Caco-2 (cell line): Measurements from ENCODE around the gene CDKN2B-AS1. TPM values are rescaled to one million over a fixed set of nuclear protein-coding genes. Genes with fewer than 3 reads are reported as not detected.

ENCODE experiments used
- BruUV-seq: library from RNA; stranded (reverse); fragments of 400-500 nt; replicated peaks from 2 replicates; lab custom pipeline; 2021; lab: Mats Ljungman, UMichigan
- CTCF ChIA-PET: fragments of 300-600 bp; sonication (Branson Sonifier 250); formaldehyde crosslinking; loops from one replicate; lab custom pipeline; 2022; ENCODE audit warnings: antibody characterized with exemption; lab: Charles Lee
- POLR2A ChIA-PET: fragments of 300-600 bp; sonication (Branson Sonifier 250); formaldehyde crosslinking; loops from one replicate; lab custom pipeline; 2022; ENCODE audit warnings: antibody characterized with exemption; lab: Charles Lee
- DNase-seq, 2 experiments: peaks; one replicate each; pipeline versions ENCODE4 v3.0.0 to v3.0.0-alpha.2; 2020 to 2022
- H3K27me3 ChIP-seq: replicated peaks from 2 replicates; pipeline ENCODE4 v1.6.0; 2011; ENCODE audit warnings: low read length; ENCODE audit not compliant: control insufficient read depth, insufficient read depth
- H3K36me3 ChIP-seq: 2 replicates; pipeline ENCODE4 v1.5.1; 2011; ENCODE audit warnings: low read length; ENCODE audit not compliant: control insufficient read depth, insufficient read depth
- H3K4me1 ChIP-seq: fragments of 250-450 bp; sonication (Bioruptor Pico); 2 replicates; pipeline ENCODE4 v1.5.1; 2020; ENCODE audit warnings: mild to moderate bottlenecking
- H3K4me3 ChIP-seq: 2 replicates; pipeline ENCODE4 v1.5.1; 2011; ENCODE audit warnings: low read depth, mild to moderate bottlenecking, control low read depth, low read length
- H3K9me3 ChIP-seq: fragments of 250-450 bp; sonication (Bioruptor Pico); 2 replicates; pipeline ENCODE4 v1.5.1; 2020; ENCODE audit warnings: mild to moderate bottlenecking, moderate library complexity
- H3K27ac Mint-ChIP-seq: one replicate; pipeline ENCODE4 v1.8.0; 2022; ENCODE audit warnings: mixed read lengths; ENCODE audit not compliant: unreplicated experiment
- H3K27me3 Mint-ChIP-seq: one replicate; pipeline ENCODE4 v1.8.0; 2022; ENCODE audit warnings: mixed read lengths; ENCODE audit not compliant: insufficient read depth, unreplicated experiment
- H3K36me3 Mint-ChIP-seq: one replicate; pipeline ENCODE4 v1.8.0; 2022; ENCODE audit warnings: mild to moderate bottlenecking, mixed read lengths; ENCODE audit not compliant: insufficient read depth, unreplicated experiment
- H3K4me1 Mint-ChIP-seq: one replicate; pipeline ENCODE4 v1.8.0; 2022; ENCODE audit warnings: low read depth, mixed read lengths; ENCODE audit not compliant: unreplicated experiment
- H3K4me3 Mint-ChIP-seq: one replicate; pipeline ENCODE4 v1.8.0; 2022; ENCODE audit warnings: mild to moderate bottlenecking, moderate library complexity, mixed read lengths; ENCODE audit not compliant: unreplicated experiment
- H3K9me3 Mint-ChIP-seq: one replicate; pipeline ENCODE4 v1.8.0; 2022; ENCODE audit warnings: mixed read lengths; ENCODE audit not compliant: unreplicated experiment
- intact Hi-C: fragments of 100-400 bp; cut with micrococcal nuclease; formaldehyde crosslinking; loops from one replicate; pipeline ENCODE4 v1.10.0; 2022; ENCODE audit not compliant: unreplicated experiment
- total RNA-seq: library from RNA; stranded (reverse); gene quantifications from 2 replicates; pipeline ENCODE4 v1.2.3, GENCODE V29; 2022
- TF ChIP-seq, protein P1 (sequence below), 2 experiments: fragments of 200-600 bp in 1 of 2; IDR thresholded peaks; 1 replicate in 1 of 2; 2 replicates in 1 of 2; pipeline versions ENCODE4 v1.5.1 to v1.8.0; 2011 to 2022; ENCODE audit warnings: antibody characterized with exemption in 1 of 2, control low read depth in 1 of 2, inconsistent platforms in 1 of 2, low read depth in 1 of 2, low read length in 1 of 2, mild to moderate bottlenecking in 1 of 2, moderate library complexity in 1 of 2; ENCODE audit not compliant: insufficient read depth in 1 of 2, severe bottlenecking in 1 of 2, unreplicated experiment in 1 of 2

Gene CDKN2B-AS1
- total RNA-seq, 1 experiment from 2014 or later = 1.2 TPM

DNA sequence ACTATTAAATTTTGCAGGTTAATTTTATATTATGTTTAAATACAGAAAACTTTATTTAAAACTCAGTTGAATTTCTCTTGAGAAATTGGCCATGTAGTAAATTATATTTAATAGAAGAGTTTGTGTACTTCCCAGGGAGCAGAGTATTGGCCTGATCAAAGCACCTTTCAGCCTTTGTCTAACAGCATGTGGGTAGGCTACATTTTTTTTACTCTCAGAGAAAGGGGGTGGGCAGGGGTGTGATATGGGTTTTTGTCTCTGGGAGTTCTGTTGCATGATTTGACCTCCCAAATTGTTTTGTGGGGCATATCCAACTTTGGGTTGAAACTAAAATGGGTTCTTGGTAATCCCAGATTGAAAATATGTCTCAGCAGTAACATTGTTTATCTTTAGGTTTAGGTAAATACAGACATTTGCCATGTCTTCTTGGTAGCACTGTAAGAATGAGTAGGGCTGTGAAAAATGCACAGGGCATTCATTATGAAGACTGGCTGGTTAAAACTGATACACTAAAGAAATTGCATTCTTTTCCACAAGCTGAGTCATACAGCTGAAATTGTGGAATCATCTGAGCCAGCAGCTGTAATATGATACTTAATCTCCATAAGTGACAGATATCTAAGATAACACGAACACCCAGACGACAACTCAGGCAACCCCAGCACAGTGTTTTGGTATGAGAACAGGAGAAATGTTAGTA lies 89.9 kb downstream of the CDKN2B-AS1 start:
- Histone ChIP-seq H3K9me3 (no peaks in the 10 kb centered on the region), H3K27me3 (no peaks in the 10 kb centered on the region), H3K4me1 (peaks cover 19% of the 10 kb centered on the region), H3K36me3 (no peaks in the 10 kb centered on the region), H3K4me3 (no peak overlapping the region)
- intact Hi-C loops = no loop called here
- no peaks in the 10 kb centered on the region for H3K36me3 Mint-ChIP-seq
- ChIA-PET CTCF (no interaction called here), POLR2A (no interaction called here)
- H3K27ac Mint-ChIP-seq = peak overlapping the region; percentile 48
- no TSS peak for BruUV-seq
- TF ChIP-seq, protein P1, sequence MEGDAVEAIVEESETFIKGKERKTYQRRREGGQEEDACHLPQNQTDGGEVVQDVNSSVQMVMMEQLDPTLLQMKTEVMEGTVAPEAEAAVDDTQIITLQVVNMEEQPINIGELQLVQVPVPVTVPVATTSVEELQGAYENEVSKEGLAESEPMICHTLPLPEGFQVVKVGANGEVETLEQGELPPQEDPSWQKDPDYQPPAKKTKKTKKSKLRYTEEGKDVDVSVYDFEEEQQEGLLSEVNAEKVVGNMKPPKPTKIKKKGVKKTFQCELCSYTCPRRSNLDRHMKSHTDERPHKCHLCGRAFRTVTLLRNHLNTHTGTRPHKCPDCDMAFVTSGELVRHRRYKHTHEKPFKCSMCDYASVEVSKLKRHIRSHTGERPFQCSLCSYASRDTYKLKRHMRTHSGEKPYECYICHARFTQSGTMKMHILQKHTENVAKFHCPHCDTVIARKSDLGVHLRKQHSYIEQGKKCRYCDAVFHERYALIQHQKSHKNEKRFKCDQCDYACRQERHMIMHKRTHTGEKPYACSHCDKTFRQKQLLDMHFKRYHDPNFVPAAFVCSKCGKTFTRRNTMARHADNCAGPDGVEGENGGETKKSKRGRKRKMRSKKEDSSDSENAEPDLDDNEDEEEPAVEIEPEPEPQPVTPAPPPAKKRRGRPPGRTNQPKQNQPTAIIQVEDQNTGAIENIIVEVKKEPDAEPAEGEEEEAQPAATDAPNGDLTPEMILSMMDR (IDR thresholded peaks at IDR 0.05; ENCODE audit: insufficient read depth in 1 of 2, low read depth in 1 of 2, low read length in 1 of 2, severe bottlenecking in 1 of 2, unreplicated experiment in 1 of 2) = no peak
- H3K4me3 Mint-ChIP-seq = no peak overlapping the region
- H3K9me3 Mint-ChIP-seq = no peaks in the 10 kb centered on the region
- H3K4me1 Mint-ChIP-seq = no peaks in the 10 kb centered on the region
- DNase-seq = peak in 1 of 2 experiments; percentile 20
- no peaks in the 10 kb centered on the region for H3K27me3 Mint-ChIP-seq

DNA sequence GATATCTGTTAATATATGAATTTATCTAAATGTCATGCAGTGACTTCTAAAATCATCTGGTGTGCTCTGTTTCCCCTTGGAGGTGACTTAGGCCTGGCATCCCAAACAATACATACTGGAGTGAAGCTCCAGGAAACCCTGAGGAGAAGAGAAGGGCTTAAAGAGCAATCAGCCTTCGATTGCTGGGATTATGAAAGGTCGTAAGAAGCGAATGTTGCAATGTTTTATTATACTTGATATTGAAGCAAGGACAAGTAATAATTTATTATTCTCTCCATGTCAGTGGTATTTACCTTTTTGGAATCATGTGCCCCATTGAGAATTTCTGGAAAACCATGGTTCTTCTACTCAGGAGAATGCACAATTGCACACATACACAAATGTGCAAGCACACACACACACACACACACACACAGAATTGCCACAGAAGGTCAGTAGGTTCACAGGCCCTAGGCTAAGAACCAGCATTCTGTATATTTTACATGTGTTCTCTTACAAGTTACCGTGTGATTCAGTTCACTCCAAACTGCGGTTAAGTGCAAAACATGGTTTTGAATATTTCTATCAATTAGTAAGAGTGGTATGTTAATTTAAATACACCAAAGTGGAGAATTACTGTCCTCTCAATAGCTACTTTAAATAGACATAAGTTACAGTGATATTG lies 93.6 kb downstream of the CDKN2B-AS1 start:
- no peak overlapping the region for H3K4me3 ChIP-seq
- no peak overlapping the region for H3K27ac Mint-ChIP-seq
- ChIA-PET CTCF (no interaction called here), POLR2A (no interaction called here)
- peaks cover 19% of the 10 kb centered on the region for H3K4me1 ChIP-seq
- no peak for DNase-seq
- TF ChIP-seq, protein P1 (IDR thresholded peaks at IDR 0.05; ENCODE audit: insufficient read depth in 1 of 2, low read depth in 1 of 2, low read length in 1 of 2, severe bottlenecking in 1 of 2, unreplicated experiment in 1 of 2) = no peak
- no TSS peak for BruUV-seq
- H3K9me3 Mint-ChIP-seq = no peaks in the 10 kb centered on the region
- intact Hi-C loops = no loop called here
- H3K27me3 Mint-ChIP-seq = no peaks in the 10 kb centered on the region
- no peaks in the 10 kb centered on the region for H3K4me1 Mint-ChIP-seq
- no peaks in the 10 kb centered on the region for H3K27me3 ChIP-seq
- H3K4me3 Mint-ChIP-seq = no peak overlapping the region
- no peaks in the 10 kb centered on the region for H3K9me3 ChIP-seq
- H3K36me3 ChIP-seq = no peaks in the 10 kb centered on the region
- H3K36me3 Mint-ChIP-seq = no peaks in the 10 kb centered on the region

DNA sequence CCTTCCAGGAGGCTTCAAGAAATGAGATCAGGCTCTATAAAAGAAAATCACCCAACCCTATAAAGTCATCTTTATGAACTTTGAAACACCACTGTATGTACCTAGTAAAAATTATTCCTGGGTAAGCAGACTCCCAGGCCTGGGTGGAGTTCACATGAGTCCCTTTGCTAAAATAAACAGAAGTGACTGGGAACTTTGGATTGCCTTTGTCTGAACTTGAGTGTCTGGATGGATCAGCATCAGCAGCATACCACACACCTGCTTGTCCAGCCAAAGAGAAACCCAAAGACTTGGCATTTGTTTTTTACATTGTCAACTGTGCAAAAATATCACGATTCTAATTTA lies 94.1 kb downstream of the CDKN2B-AS1 start:
- ChIA-PET CTCF (no interaction called here), POLR2A (no interaction called here)
- no peak for DNase-seq
- TF ChIP-seq, protein P1 (IDR thresholded peaks at IDR 0.05; ENCODE audit: insufficient read depth in 1 of 2, low read depth in 1 of 2, low read length in 1 of 2, severe bottlenecking in 1 of 2, unreplicated experiment in 1 of 2) = no peak
- Mint-ChIP-seq H3K36me3 (no peaks in the 10 kb centered on the region), H3K27ac (no peak overlapping the region), H3K4me1 (no peaks in the 10 kb centered on the region), H3K4me3 (no peak overlapping the region), H3K27me3 (no peaks in the 10 kb centered on the region), H3K9me3 (no peaks in the 10 kb centered on the region)
- BruUV-seq = no TSS peak
- intact Hi-C loops = no loop called here
- Histone ChIP-seq H3K4me1 (peaks cover 19% of the 10 kb centered on the region), H3K36me3 (no peaks in the 10 kb centered on the region), H3K4me3 (no peak overlapping the region), H3K27me3 (no peaks in the 10 kb centered on the region), H3K9me3 (no peaks in the 10 kb centered on the region)
